Retinal pigment epithelial cell (primary cell): ENCODE measurements around the gene TUBGCP5.
"Not testable (repeated sequence)": the region's sequence is repeated elsewhere in the genome, so short reads cannot be mapped to it uniquely, and the experiment has no call there.

ENCODE experiments used
- DNase-seq: peaks from one replicate; pipeline ENCODE4 v3.0.0-alpha.2; 2010; ENCODE audit warnings: low read depth
- H3K4me3 ChIP-seq: 2 replicates; pipeline ENCODE4 v1.5.1; 2011; ENCODE audit warnings: mild to moderate bottlenecking, low read length, control low read depth, moderate library complexity
- CTCF ChIP-seq: conservative IDR thresholded peaks from 2 replicates; pipeline ENCODE4 v1.5.1; 2011; ENCODE audit warnings: low read depth, low read length, control low read depth, inconsistent platforms

TUBGCP5 gene

DNA sequence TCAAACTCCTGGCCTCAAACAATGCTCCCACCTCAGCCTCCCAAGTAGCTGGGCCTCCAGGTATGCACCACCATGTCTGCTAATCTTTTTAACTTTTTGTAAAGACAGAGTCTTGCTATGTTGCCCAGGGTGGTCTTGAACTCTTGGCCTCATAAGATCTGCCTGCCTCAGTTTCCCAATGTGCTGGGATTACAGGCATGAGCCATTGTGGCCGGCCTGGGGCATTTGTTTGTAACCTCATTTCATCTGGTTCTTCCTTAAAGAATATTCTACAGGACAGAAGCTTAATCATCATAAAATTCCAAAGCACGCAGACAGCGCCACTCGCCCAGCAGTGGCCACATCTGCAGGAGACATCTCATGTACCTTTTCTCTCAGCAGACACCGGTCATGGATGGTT is 35.6 kb downstream of the TUBGCP5 start:
- DNase-seq = no peak
- no peak overlapping the region for H3K4me3 ChIP-seq
- TF ChIP-seq CTCF = no peak

GRCh38 chr15:23002920-23003319 is 36.4 kb downstream of the TUBGCP5 start:
- H3K4me3 ChIP-seq = no peak overlapping the region
- TF ChIP-seq CTCF = no peak
- no peak for DNase-seq

- TF ChIP-seq CTCF = no peak
- no peak overlapping the region for H3K4me3 ChIP-seq
- DNase-seq = no peak
Measured at GRCh38 chr15:22995795-22996194, 43.6 kb downstream of the TUBGCP5 start.

DNA sequence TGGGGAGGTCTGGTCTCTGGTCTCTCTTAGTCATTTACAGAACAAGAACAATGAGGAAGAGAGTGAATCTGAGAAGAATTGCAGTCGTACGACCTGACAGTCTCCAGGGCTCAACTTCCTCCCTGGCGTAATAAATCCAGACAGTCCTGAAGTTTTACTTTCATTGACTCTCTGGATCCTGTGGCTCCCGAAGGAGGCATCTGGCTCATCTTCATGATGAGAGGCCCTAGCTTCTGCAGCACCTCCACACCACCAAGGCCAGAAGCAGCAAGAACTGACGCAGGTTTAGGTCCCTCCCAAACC is 47.4 kb downstream of the TUBGCP5 start:
- H3K4me3 ChIP-seq = no peak overlapping the region
- no peak for TF ChIP-seq CTCF

GRCh38 chr15:22989576-22990477 is 49.5 kb downstream of the TUBGCP5 start:
- no peak for TF ChIP-seq CTCF
- no peak overlapping the region for H3K4me3 ChIP-seq
- no peak for DNase-seq

More for the DNA sequence above, 47.4 kb downstream of the TUBGCP5 start:
- DNase-seq = no peak

DNA sequence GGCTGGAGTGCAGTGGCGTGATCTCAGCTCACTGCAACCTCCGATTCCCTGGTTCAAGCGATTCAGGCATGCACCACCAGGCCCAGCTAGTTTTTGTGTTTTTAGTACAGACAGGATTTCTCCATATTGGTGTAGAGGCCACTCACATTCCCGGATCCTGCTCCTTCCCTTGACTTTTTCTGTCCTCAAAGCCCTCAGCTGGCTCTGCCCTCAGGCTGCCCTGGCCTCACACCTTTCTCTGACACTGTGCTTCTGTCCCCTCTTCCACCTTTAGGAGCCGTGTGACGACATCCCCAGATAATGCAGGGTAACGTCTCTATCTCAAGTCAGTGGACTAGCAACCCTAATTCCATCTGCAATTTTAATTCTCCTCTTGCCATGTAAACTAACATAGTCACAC is 50.6 kb downstream of the TUBGCP5 start:
- no peak for DNase-seq
- TF ChIP-seq CTCF = no peak
- no peak overlapping the region for H3K4me3 ChIP-seq

DNA sequence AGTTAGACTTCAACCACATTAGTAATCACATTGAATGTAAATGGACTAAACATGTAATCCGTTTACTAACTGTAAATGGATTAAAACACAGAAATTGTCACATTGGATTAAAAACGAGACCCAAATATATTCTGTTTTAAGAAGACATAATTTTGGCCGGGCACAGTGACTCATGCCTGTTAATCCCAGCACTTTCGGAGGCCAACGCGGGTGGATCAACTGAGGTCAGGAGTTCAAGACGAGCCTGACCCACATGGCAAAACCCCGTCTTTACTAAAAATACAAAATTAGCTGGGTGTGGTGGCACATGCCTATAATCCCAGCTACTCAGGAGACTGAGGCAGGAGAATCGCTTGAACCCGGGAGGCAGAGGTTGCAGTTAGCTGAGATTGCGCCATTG is 57.4 kb downstream of the TUBGCP5 start:
- DNase-seq, H3K4me3 ChIP-seq: not testable (repeated sequence)
